GM19372 (cell line): Measurements from ENCODE around the gene AGAP1.

Experiments
- ATAC-seq: cut with Tn5 transposase; IDR thresholded peaks from one replicate; pipeline ENCODE4 v1.9.1; 2021; ENCODE audit warnings: mild to moderate bottlenecking, low read depth, moderate library complexity; ENCODE audit not compliant: unreplicated experiment

Gene AGAP1

GRCh38 chr2:235674812-235675211 is 181.0 kb downstream of the AGAP1 start:
- no peak for ATAC-seq

GRCh38 chr2:235675678-235676535 is 182.1 kb downstream of the AGAP1 start:
- no peak for ATAC-seq

GRCh38 chr2:235676536-235676799 is 182.6 kb downstream of the AGAP1 start:
- no peak for ATAC-seq

GRCh38 chr2:235677276-235677788 is 183.5 kb downstream of the AGAP1 start:
- no peak for ATAC-seq

- ATAC-seq = no peak
Observed at GRCh38 chr2:235677937-235678336, 184.1 kb downstream of the AGAP1 start.

GRCh38 chr2:235678712-235679111 is 184.9 kb downstream of the AGAP1 start:
- ATAC-seq = no peak

- ATAC-seq = no peak
Observed at GRCh38 chr2:235679471-235679870, 185.6 kb downstream of the AGAP1 start.

GRCh38 chr2:235685024-235685721 is 191.3 kb downstream of the AGAP1 start:
- no peak for ATAC-seq

- ATAC-seq = no peak
Observed at GRCh38 chr2:235688511-235689426, 194.9 kb downstream of the AGAP1 start.

GRCh38 chr2:235689427-235689853 is 195.6 kb downstream of the AGAP1 start:
- no peak for ATAC-seq

GRCh38 chr2:235690082-235690808 is 196.4 kb downstream of the AGAP1 start:
- ATAC-seq = no peak

GRCh38 chr2:235690809-235691450 is 197.1 kb downstream of the AGAP1 start:
- ATAC-seq = no peak

- no peak for ATAC-seq
Observed at GRCh38 chr2:235692076-235692475, 198.2 kb downstream of the AGAP1 start.

GRCh38 chr2:235692671-235693171 is 198.9 kb downstream of the AGAP1 start:
- no peak for ATAC-seq

GRCh38 chr2:235693279-235693678 is 199.4 kb downstream of the AGAP1 start:
- no peak for ATAC-seq

- no peak for ATAC-seq
Observed at GRCh38 chr2:235694721-235695601, 201.1 kb downstream of the AGAP1 start.

- ATAC-seq = no peak
Observed at GRCh38 chr2:235695602-235695895, 201.7 kb downstream of the AGAP1 start.

- no peak for ATAC-seq
Observed at GRCh38 chr2:235697041-235697440, 203.2 kb downstream of the AGAP1 start.

GRCh38 chr2:235698028-235698427 is 204.2 kb downstream of the AGAP1 start:
- ATAC-seq = no peak
